Middle frontal gyrus (tissue), 1 donor: ENCODE data around the gene AMOTL1.

ENCODE experiments used
- DNase-seq: peaks from one replicate; pipeline ENCODE4 v3.0.0-alpha.2; 2015; ENCODE audit warnings: low spot score; ENCODE audit errors: extremely low spot score

AMOTL1 gene

GRCh38 chr11:94741022-94741679 lies 27.0 kb upstream of the AMOTL1 start:
- DNase-seq: no peak

GRCh38 chr11:94742665-94743064 lies 25.5 kb upstream of the AMOTL1 start:
- DNase-seq: no peak

DNA sequence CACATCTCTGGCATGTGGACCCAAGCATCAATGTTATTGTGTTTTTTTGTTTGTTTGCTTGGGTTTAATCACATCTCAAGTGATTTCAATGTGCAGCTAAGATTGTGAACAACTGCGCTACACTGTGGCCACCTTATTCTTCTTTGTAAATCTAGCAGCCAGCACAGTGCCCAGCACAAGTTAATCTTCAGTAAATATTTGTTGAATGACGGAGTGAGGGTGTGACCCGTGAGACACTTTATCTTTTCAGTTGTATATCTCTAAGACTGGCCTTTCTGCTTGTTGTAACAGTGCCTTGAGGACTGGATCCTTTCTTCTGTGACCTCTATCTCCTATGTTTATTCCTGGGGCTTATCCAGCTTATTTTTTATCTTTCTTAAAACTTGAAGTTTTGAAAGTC lies 21.4 kb upstream of the AMOTL1 start:
- no peak for DNase-seq

GRCh38 chr11:94747146-94747545 lies 21.0 kb upstream of the AMOTL1 start:
- no peak for DNase-seq

DNA sequence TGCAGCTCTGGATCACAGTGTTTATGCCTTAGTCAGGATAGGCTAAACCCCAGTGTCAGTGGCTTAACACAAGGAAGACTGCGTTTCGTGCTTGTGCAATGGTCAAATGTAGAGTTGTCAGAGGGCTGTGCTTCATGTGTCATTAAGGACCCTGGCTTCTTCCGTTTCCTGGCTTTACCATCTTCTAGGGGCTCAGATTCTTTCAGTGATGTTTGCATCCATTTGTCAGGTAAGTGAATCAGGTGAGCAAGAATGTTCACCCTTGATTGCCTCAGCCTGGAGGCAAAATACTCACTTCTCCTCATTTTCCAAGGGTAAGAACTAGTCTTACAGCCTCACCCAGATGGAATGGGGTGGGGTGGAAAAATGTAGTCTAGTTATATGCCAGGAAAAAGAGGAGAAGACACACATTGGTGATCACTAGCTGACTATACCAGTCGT lies 20.5 kb upstream of the AMOTL1 start:
- no peak for DNase-seq

GRCh38 chr11:94749369-94749768 lies 18.8 kb upstream of the AMOTL1 start:
- no peak for DNase-seq

- DNase-seq: no peak
Measured at GRCh38 chr11:94750319-94751217, 17.6 kb upstream of the AMOTL1 start.

- no peak for DNase-seq
Measured at GRCh38 chr11:94751218-94751609, 16.9 kb upstream of the AMOTL1 start.

- DNase-seq: no peak
Measured at GRCh38 chr11:94751786-94752185, 16.4 kb upstream of the AMOTL1 start.

DNA sequence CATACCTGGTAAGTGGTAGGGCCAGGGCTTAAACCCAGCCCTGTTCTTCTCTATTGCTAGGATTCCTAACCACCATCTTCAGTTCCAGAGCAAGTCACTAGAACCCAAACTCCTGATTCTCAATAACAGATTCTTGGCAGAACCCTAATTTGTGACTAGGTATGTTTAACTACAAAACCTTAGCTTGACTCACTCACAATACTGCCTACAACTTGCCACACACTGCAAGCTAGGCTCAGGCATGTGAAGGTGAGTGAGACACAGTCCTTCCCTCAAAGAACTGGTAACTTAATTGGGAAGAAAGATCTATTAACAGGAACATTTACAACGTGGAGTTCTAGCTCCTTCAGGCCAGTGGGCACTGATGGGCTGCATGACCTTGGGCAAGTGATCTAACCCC lies 14.5 kb upstream of the AMOTL1 start:
- DNase-seq: no peak

GRCh38 chr11:94754335-94754734 lies 13.8 kb upstream of the AMOTL1 start:
- DNase-seq: no peak

GRCh38 chr11:94754819-94755218 lies 13.3 kb upstream of the AMOTL1 start:
- DNase-seq: no peak

DNA sequence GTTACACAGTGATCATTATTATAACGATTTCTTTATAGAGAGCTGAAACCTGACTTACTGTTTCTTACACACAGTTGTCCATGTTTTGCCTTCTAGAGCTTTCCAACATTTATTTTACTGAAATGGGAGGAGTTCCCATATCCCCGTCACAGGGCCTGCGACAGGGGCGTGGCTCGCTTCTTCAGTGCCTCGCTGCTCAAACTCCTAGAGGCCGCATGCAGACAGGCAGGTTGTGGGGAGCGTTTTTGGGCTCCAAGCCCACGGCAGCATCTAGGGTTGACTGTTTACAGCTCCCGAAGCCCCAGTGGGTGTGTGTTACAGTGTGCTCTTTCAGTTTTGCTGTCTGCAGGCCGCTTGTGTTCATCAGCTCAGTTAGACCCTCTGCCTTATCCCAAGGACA lies 12.7 kb upstream of the AMOTL1 start:
- DNase-seq: no peak

DNA sequence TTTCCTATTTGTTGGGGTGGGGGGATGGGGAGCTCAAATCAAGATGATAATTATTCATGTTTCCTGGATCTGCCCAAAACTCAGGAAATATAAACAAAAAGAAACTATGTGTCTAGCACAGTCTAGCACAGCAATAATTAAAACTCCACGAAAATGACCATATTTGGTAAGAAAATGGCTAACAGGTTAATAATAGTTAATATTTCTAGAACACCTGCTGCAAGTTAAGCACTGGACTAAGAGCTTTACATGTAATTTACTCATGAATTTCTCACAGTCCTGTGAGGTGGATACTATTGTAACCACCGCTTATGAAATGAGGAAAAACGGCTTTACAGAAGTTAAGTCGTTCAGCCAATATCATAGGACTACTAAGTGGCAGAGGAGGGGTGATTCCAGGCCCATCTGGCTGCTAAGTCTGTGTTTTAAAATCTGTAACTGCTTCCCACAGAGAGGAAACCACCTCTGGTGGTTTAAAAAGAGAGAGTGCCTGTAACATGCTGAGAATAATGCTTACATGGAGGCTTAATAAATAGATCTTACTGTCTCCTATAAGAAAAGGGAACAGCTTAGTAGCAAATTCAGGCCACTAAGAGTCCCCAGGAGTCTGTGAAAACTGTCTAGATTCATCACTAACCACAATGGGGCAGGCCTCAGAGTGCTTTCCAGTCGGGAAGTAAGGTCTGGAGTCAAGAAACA lies 11.0 kb upstream of the AMOTL1 start:
- no peak for DNase-seq

GRCh38 chr11:94758666-94759065 lies 9.5 kb upstream of the AMOTL1 start:
- DNase-seq: no peak

GRCh38 chr11:94759522-94759921 lies 8.6 kb upstream of the AMOTL1 start:
- no peak for DNase-seq

GRCh38 chr11:94760296-94760695 lies 7.9 kb upstream of the AMOTL1 start:
- no peak for DNase-seq

DNA sequence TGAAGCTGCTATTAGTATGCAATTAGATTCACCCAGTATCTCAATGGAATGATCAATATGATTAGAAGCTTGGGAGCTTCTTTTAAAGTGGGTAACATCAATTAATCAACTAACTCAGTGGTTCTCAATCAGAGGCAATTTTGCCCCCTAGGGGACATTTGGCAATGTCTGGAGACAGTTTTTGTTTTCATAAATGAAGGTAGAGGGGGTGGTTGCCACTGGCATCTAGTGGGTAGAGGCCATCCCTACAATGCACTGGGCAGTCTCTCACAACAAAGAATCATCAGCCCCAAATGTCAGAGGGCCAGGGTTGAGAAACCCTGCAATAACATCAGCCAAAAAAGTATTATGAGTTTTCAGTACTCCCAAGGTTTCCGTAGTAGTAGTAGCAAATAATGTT lies 5.9 kb upstream of the AMOTL1 start:
- no peak for DNase-seq

DNA sequence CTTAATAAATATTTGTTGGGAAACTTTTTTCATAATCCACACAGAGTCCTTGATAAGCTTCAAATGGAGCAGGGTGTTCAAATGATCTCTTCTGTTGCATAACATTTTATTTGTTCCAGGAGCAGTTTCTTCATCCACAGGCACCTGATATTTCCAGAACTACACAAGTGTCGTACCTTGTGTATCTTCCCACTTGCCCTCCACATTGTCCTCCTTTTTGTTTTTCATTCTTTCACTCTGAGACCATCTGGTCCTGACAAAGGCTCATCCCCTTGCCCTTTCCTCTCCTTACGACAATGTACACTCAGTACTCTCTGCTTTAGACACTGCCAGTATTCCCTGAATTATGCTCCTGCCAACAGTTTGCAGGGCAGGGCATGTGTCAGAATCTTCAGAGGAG lies 5.2 kb upstream of the AMOTL1 start:
- no peak for DNase-seq

DNA sequence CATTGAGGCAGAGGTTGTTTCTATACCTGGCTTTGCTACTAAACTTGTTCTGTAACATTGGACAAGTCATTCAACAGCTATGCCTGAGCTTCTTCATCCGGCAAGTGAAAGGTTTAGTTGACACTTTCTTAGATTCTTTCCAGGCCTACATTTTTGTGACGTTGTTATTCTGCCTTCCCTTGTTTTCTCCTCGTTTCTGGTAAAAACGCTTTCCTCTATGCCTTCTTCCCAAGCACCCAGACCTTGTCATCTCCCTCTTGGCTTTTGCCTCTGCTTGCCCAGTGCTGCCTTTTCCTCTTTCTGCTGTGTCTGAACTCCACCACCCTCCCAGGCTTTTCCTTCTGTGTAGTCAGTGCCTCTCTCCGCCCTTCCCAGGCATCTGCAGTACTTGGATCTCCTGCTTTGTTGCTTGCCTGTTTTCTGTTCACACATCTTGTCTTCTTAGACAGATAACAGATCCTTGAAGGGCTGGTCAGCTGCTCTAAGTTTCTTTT lies 1.4 kb upstream of the AMOTL1 start:
- no peak for DNase-seq

DNA sequence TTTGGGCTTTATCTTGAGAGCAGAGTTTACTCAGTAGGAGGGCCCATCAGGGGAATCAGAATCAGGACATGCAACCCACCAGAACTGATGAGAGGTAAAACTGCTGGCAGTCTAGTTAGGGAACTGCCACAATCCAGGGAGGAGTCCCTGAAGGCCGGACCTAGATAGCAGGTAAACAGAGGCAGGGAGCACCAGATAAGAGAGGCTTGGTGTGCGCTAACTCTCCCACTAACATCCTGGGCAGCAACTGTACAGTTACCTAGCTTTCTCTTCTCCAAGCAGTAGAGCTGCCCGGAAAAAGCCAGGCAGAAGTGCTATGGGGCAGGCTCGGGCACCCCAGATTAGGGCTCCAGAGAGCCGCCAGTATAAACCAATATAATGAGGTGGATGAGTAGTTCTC lies 865 bp upstream of the AMOTL1 start:
- DNase-seq: no peak
